ENCODE measurements around the gene RGS3. TPM values are rescaled to one million over a fixed set of nuclear protein-coding genes. Genes with fewer than 3 reads are reported as not detected.

Gene RGS3
- total and polyA plus RNA-seq, 12 donors = 65.4 to 201 (median 132) TPM

- no peak overlapping the region for H3K4me3 ChIP-seq
- no peaks in the 10 kb centered on the region for H3K27me3 ChIP-seq
- peaks cover 18 to 80% (median 59%) of the 10 kb centered on the region in 9 donors for H3K4me1 ChIP-seq
- no peaks in the 10 kb centered on the region for H3K9me3 ChIP-seq
- TF ChIP-seq CTCF (IDR thresholded peaks at IDR 0.05) = no peak
- H3K27ac ChIP-seq = peak overlapping the region in 6 of 10 donors; percentile 10 to 96 (median 68)
- DNase-seq = no peak
- WGBS, 2 donors = 87 to 90% methylated on average over 7 of the region's 7 CpGs
- H3K36me3 ChIP-seq = peaks cover 0 to 92% (median 18%) of the 10 kb centered on the region in 9 donors
- intact Hi-C loops (cut with DNase I) = loop anchor here in 3 of 10 donors (5.0 to 10.0 kb wide), 4 partner anchors 65 to 1265 kb away; no protein-coding TSS in a partner anchor
- ATAC-seq = no peak
These were observed 45.9 kb downstream of the RGS3 start for GRCh38 chr9:113509463-113509862.

- Histone ChIP-seq H3K9me3 (no peaks in the 10 kb centered on the region), H3K4me3 (no peak overlapping the region), H3K27me3 (no peaks in the 10 kb centered on the region), H3K36me3 (peaks cover 0 to 97% (median 26%) of the 10 kb centered on the region in 9 donors), H3K27ac (peak overlapping the region; percentile 18 to 96 (median 72)), H3K4me1 (peaks cover 14 to 70% (median 52%) of the 10 kb centered on the region in 9 donors)
- intact Hi-C loops (cut with DNase I) = loop anchor here in 1 of 10 donors (10.0 kb wide), 1 partner anchor 54 kb away; no protein-coding TSS in a partner anchor
- DNase-seq = peak; percentile 62 to 76
- 46 to 53% methylated on average over 6 of the region's 6 CpGs for WGBS, 2 donors
- TF ChIP-seq CTCF (IDR thresholded peaks at IDR 0.05) = no peak
- ATAC-seq = peak; percentile 47 to 90 (median 83)
These were observed 47.6 kb downstream of the RGS3 start for GRCh38 chr9:113511047-113511521.

- DNase-seq (no peak), ATAC-seq (no peak)
- no peak for TF ChIP-seq CTCF (IDR thresholded peaks at IDR 0.05)
- H3K9me3 ChIP-seq = no peaks in the 10 kb centered on the region
- intact Hi-C loops (cut with DNase I) = loop anchor here in 1 of 10 donors (10.0 kb wide), 1 partner anchor 53 kb away; no protein-coding TSS in a partner anchor
- H3K27me3 ChIP-seq = no peaks in the 10 kb centered on the region
- H3K4me3 ChIP-seq = no peak overlapping the region
- H3K4me1 ChIP-seq = peaks cover 11 to 66% (median 45%) of the 10 kb centered on the region in 9 donors
- 81% methylated on average over 10 of the region's 10 CpGs for WGBS, 2 donors
- H3K36me3 ChIP-seq = peaks cover 0 to 97% (median 27%) of the 10 kb centered on the region in 9 donors
- peak overlapping the region in 8 of 10 donors; percentile 24 to 96 (median 74) for H3K27ac ChIP-seq
These were observed 48.6 kb downstream of the RGS3 start for GRCh38 chr9:113511856-113512761.

- no peak for TF ChIP-seq CTCF (IDR thresholded peaks at IDR 0.05)
- Histone ChIP-seq H3K9me3 (no peaks in the 10 kb centered on the region), H3K36me3 (peaks cover 0 to 97% (median 22%) of the 10 kb centered on the region in 9 donors), H3K4me1 (peaks cover 8 to 61% (median 38%) of the 10 kb centered on the region in 9 donors), H3K27me3 (no peaks in the 10 kb centered on the region), H3K27ac (no peak overlapping the region), H3K4me3 (no peak overlapping the region)
- DNase-seq = no peak
- 81 to 85% methylated on average over 8 of the region's 8 CpGs for WGBS, 2 donors
- ATAC-seq = no peak
- intact Hi-C loops (cut with DNase I) = loop anchor here in 1 of 10 donors (10.0 kb wide), 1 partner anchor 52 kb away; no protein-coding TSS in a partner anchor
These were observed 49.6 kb downstream of the RGS3 start for GRCh38 chr9:113513111-113513510.
